Measurements from ENCODE around the gene PBX1. TPM values are rescaled to one million over a fixed set of nuclear protein-coding genes. Genes with fewer than 3 reads are reported as not detected.
"Not testable (repeated sequence)": the region's sequence is repeated elsewhere in the genome, so short reads cannot be mapped to it uniquely, and the experiment has no call there.

Gene PBX1
- total RNA-seq (2014; rRNA removed; shearing (Covaris generic)), result 16.6 and 18.5 TPM in 2 replicates

GRCh38 chr1:164558461-164559341 lies at the start of gene PBX1:
Gene PBX1 (plus strand): TSS chr1:164559184.
- Histone ChIP-seq H3K27ac (peak within 1 kb of the TSS; percentile 3; the same call in 1 of the 2 replicates), H3K36me3 (no peaks in the 10 kb centered on the region), H3K4me1 (replicated peaks) (no peaks in the 10 kb centered on the region; the same call in 1 of the 2 replicates)

GRCh38 chr1:164510435-164510834 lies 48.5 kb upstream of the PBX1 start:
- H3K36me3 ChIP-seq, result no peaks in the 10 kb centered on the region
- no peak overlapping the region for H3K27ac ChIP-seq
- DNase-seq (ENCODE audit: low read depth in 1 of 2, low spot score in 2 of 2), result no peak
- H3K4me3 ChIP-seq, result no peak overlapping the region
- no peaks in the 10 kb centered on the region for H3K4me1 ChIP-seq (replicated peaks)
- H3K9me3 ChIP-seq (replicated peaks), result no peaks in the 10 kb centered on the region
- no peaks in the 10 kb centered on the region for H3K27me3 ChIP-seq (replicated peaks)

More at GRCh38 chr1:164558461-164559341, at the start of gene PBX1:
- DNase-seq (ENCODE audit: low read depth in 1 of 2, low spot score in 2 of 2), result peak; percentile 95 to 98
- Histone ChIP-seq H3K4me3 (peak within 1 kb of the TSS; percentile 44), H3K27me3 (replicated peaks) (no peaks in the 10 kb centered on the region), H3K9me3 (replicated peaks) (no peaks in the 10 kb centered on the region)

- no peaks in the 10 kb centered on the region for H3K9me3 ChIP-seq (replicated peaks)
- H3K4me3 ChIP-seq, result no peak overlapping the region
These were observed 47.8 kb upstream of the PBX1 start for GRCh38 chr1:164511001-164511705.

GRCh38 chr1:164515231-164515630 lies 43.8 kb upstream of the PBX1 start:
- no peaks in the 10 kb centered on the region for H3K27me3 ChIP-seq (replicated peaks)
- H3K27ac ChIP-seq, result no peak overlapping the region
- no peaks in the 10 kb centered on the region for H3K36me3 ChIP-seq
- no peak overlapping the region for H3K4me3 ChIP-seq
- H3K4me1 ChIP-seq (replicated peaks), result no peaks in the 10 kb centered on the region
- DNase-seq (ENCODE audit: low read depth in 1 of 2, low spot score in 2 of 2), result no peak
- no peaks in the 10 kb centered on the region for H3K9me3 ChIP-seq (replicated peaks)

More at GRCh38 chr1:164511001-164511705, 47.8 kb upstream of the PBX1 start:
- H3K36me3 ChIP-seq, result no peaks in the 10 kb centered on the region
- no peaks in the 10 kb centered on the region for H3K4me1 ChIP-seq (replicated peaks)
- no peaks in the 10 kb centered on the region for H3K27me3 ChIP-seq (replicated peaks)
- H3K27ac ChIP-seq, result no peak overlapping the region
- DNase-seq (ENCODE audit: low read depth in 1 of 2, low spot score in 2 of 2), result no peak

GRCh38 chr1:164515711-164516331 lies 43.2 kb upstream of the PBX1 start:
- H3K27ac ChIP-seq, result no peak overlapping the region
- no peak overlapping the region for H3K4me3 ChIP-seq
- no peaks in the 10 kb centered on the region for H3K9me3 ChIP-seq (replicated peaks)
- H3K36me3 ChIP-seq, result no peaks in the 10 kb centered on the region
- no peak for DNase-seq (ENCODE audit: low read depth in 1 of 2, low spot score in 2 of 2)
- no peaks in the 10 kb centered on the region for H3K27me3 ChIP-seq (replicated peaks)
- H3K4me1 ChIP-seq (replicated peaks), result no peaks in the 10 kb centered on the region

- H3K27me3 ChIP-seq (replicated peaks), result no peaks in the 10 kb centered on the region
- H3K27ac ChIP-seq, result no peak overlapping the region
- no peak overlapping the region for H3K4me3 ChIP-seq
- DNase-seq (ENCODE audit: low read depth in 1 of 2, low spot score in 2 of 2), result no peak
- H3K9me3 ChIP-seq (replicated peaks), result no peaks in the 10 kb centered on the region
- no peaks in the 10 kb centered on the region for H3K36me3 ChIP-seq
- no peaks in the 10 kb centered on the region for H3K4me1 ChIP-seq (replicated peaks)
These were observed 42.4 kb upstream of the PBX1 start for GRCh38 chr1:164516591-164516990.

GRCh38 chr1:164518692-164519332 lies 40.2 kb upstream of the PBX1 start:
- Histone ChIP-seq H3K27ac (no peak overlapping the region), H3K4me1 (replicated peaks) (no peaks in the 10 kb centered on the region), H3K9me3 (replicated peaks) (no peaks in the 10 kb centered on the region), H3K36me3 (no peaks in the 10 kb centered on the region), H3K4me3 (no peak overlapping the region), H3K27me3 (replicated peaks) (no peaks in the 10 kb centered on the region)
- no peak for DNase-seq (ENCODE audit: low read depth in 1 of 2, low spot score in 2 of 2)

GRCh38 chr1:164519426-164519825 lies 39.6 kb upstream of the PBX1 start:
- Histone ChIP-seq H3K27ac (no peak overlapping the region), H3K4me3 (no peak overlapping the region), H3K27me3 (replicated peaks) (no peaks in the 10 kb centered on the region), H3K4me1 (replicated peaks) (no peaks in the 10 kb centered on the region), H3K9me3 (replicated peaks) (no peaks in the 10 kb centered on the region), H3K36me3 (no peaks in the 10 kb centered on the region)
- no peak for DNase-seq (ENCODE audit: low read depth in 1 of 2, low spot score in 2 of 2)

- Histone ChIP-seq H3K27me3 (replicated peaks) (no peaks in the 10 kb centered on the region), H3K27ac (no peak overlapping the region), H3K36me3 (no peaks in the 10 kb centered on the region), H3K4me3 (no peak overlapping the region), H3K4me1 (replicated peaks) (no peaks in the 10 kb centered on the region), H3K9me3 (replicated peaks) (peaks cover 3% of the 10 kb centered on the region; the same call in 1 of the 2 replicates)
- DNase-seq (ENCODE audit: low read depth in 1 of 2, low spot score in 2 of 2), result no peak
These were observed 34.2 kb upstream of the PBX1 start for GRCh38 chr1:164524810-164525209.

GRCh38 chr1:164534863-164535610 lies 23.9 kb upstream of the PBX1 start:
- H3K27me3 ChIP-seq (replicated peaks), result no peaks in the 10 kb centered on the region
- H3K27ac ChIP-seq, result no peak overlapping the region
- no peaks in the 10 kb centered on the region for H3K4me1 ChIP-seq (replicated peaks)
- no peak for DNase-seq (ENCODE audit: low read depth in 1 of 2, low spot score in 2 of 2)
- no peaks in the 10 kb centered on the region for H3K9me3 ChIP-seq (replicated peaks)
- H3K4me3 ChIP-seq, result no peak overlapping the region
- no peaks in the 10 kb centered on the region for H3K36me3 ChIP-seq

GRCh38 chr1:164552463-164552988 lies 6.5 kb upstream of the PBX1 start:
- H3K27me3 ChIP-seq (replicated peaks); H3K27ac ChIP-seq; H3K9me3 ChIP-seq (replicated peaks); DNase-seq (ENCODE audit: low read depth in 1 of 2, low spot score in 2 of 2); H3K36me3 ChIP-seq; H3K4me3 ChIP-seq; H3K4me1 ChIP-seq (replicated peaks): not testable (repeated sequence)

GRCh38 chr1:164557270-164557669 lies 1.7 kb upstream of the PBX1 start:
- no peaks in the 10 kb centered on the region; the same call in 1 of the 2 replicates for H3K9me3 ChIP-seq (replicated peaks)
- no peaks in the 10 kb centered on the region for H3K27me3 ChIP-seq (replicated peaks)
- no peak overlapping the region for H3K27ac ChIP-seq
- DNase-seq (ENCODE audit: low read depth in 1 of 2, low spot score in 2 of 2), result no peak
- H3K36me3 ChIP-seq, result no peaks in the 10 kb centered on the region
- H3K4me1 ChIP-seq (replicated peaks), result no peaks in the 10 kb centered on the region; the same call in 1 of the 2 replicates
- H3K4me3 ChIP-seq, result no peak overlapping the region

Measured in SJSA1 (cell line).